ENCODE data around the gene PID1.

Gene PID1

DNA sequence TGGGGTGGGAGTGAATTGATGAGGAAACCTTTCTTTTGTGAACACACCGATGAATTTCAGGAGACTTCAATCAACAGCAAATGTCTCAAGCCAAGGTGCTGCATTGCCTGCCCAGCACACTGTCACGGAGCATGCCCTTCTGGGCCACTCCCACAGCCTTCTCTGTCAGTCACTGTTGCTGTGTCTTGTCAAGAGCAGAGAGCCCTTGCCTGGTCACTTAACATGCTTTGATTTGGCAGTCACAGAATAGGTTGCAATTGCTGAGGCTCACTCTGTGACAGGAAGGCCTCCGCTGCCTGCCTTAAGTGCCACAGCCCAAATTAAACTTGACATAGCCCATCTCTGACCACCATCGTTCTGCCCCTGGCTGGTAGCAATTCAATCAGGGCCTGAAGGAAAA, 225.4 kb downstream of the PID1 start:
- ATAC-seq = no peak
- H3K4me3 Mint-ChIP-seq = no peak overlapping the region
- no peaks in the 10 kb centered on the region for H3K9me3 Mint-ChIP-seq
- no peaks in the 10 kb centered on the region for H3K36me3 Mint-ChIP-seq
- no peaks in the 10 kb centered on the region for H3K27me3 Mint-ChIP-seq
- no peak overlapping the region for H3K27ac Mint-ChIP-seq
- no peaks in the 10 kb centered on the region for H3K4me1 Mint-ChIP-seq

DNA sequence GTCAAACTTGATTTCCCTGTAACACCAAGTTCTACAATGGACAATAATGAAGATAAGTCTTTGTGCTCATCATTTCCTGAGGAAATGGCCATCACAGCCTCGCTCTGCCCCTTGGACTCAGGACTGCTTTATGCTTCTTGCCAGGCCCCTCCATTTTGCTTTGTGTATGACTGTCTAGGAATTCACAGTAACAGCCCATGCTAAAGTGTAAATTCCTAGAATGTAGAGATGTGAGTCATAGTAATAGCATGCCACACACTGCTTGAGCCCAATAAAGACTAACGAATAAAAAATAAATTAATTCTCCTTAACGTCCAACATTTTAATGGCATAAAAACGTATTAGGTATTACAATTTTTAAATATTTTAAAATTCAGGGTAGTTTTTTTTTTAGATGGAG, 226.5 kb downstream of the PID1 start:
- no peaks in the 10 kb centered on the region for H3K27me3 Mint-ChIP-seq
- no peak overlapping the region for H3K4me3 Mint-ChIP-seq

DNA sequence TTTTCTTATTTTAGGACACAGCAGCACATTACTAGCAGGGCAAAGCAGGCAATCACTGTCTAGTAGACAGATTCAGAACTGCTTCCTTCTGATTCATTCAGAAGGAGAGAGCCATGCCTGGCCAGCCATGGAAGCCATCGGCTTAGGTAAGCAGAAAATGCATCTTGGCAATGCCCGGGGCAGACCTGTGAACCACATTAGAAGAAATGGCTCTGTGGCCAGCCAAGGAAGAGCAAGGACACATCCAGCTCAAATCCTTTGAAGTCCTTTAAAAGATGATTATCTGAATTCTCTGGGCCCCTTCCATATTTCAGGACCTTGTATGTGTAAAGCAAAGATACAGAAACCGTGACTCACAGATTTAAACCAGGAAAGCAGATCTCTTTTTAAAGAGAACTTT, 227.4 kb downstream of the PID1 start:
- no peak overlapping the region for H3K4me3 Mint-ChIP-seq
- no peaks in the 10 kb centered on the region for H3K9me3 Mint-ChIP-seq
- H3K27ac Mint-ChIP-seq = no peak overlapping the region
- H3K27me3 Mint-ChIP-seq = no peaks in the 10 kb centered on the region
- H3K4me1 Mint-ChIP-seq = no peaks in the 10 kb centered on the region
- no peaks in the 10 kb centered on the region for H3K36me3 Mint-ChIP-seq
- no peak for ATAC-seq

More for the DNA sequence above, 226.5 kb downstream of the PID1 start:
- no peaks in the 10 kb centered on the region for H3K4me1 Mint-ChIP-seq
- no peaks in the 10 kb centered on the region for H3K9me3 Mint-ChIP-seq
- no peaks in the 10 kb centered on the region for H3K36me3 Mint-ChIP-seq
- no peak overlapping the region for H3K27ac Mint-ChIP-seq
- no peak for ATAC-seq

DNA sequence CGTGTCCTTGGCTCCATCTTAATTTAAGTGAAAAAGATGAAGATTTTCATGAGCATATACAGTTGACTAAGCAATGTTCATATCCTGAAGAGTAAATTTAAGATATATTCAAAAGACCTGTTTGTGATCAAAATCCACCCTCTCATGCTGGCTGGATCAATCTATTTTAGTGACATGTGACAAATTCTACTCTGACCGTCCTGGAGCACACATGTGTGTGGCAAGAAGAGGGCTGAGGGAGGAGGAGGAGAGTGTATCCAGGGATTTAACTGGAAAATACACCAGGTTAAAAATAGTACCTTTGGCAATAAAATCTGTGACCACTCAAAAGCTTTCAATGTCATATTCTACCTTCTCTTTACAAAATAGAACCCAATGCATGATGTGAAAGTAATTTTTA, 228.7 kb downstream of the PID1 start:
- ATAC-seq = no peak
- Mint-ChIP-seq H3K36me3 (no peaks in the 10 kb centered on the region), H3K27ac (no peak overlapping the region), H3K9me3 (no peaks in the 10 kb centered on the region), H3K4me3 (no peak overlapping the region), H3K4me1 (no peaks in the 10 kb centered on the region), H3K27me3 (no peaks in the 10 kb centered on the region)

DNA sequence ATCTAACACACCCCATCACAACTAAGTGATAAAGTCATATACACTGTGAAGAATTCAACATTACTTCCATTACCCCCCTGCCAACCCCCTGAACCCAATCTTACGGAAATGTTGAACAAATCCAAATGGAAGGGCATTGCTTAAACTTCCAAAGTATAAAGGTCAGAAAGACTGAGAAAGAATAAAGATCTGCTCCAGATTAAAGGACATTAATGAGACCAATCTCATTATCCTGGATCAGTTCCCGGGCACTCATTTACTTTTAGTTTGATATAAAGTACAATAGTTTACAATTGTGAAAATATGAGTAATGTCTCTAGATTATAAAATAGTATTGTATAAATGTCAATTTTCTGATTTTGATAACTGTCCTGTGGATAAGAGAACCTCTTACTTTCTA, 229.4 kb downstream of the PID1 start:
- ATAC-seq = no peak
- Mint-ChIP-seq H3K9me3 (no peaks in the 10 kb centered on the region), H3K27ac (no peak overlapping the region), H3K27me3 (no peaks in the 10 kb centered on the region), H3K36me3 (no peaks in the 10 kb centered on the region), H3K4me1 (no peaks in the 10 kb centered on the region), H3K4me3 (no peak overlapping the region)

DNA sequence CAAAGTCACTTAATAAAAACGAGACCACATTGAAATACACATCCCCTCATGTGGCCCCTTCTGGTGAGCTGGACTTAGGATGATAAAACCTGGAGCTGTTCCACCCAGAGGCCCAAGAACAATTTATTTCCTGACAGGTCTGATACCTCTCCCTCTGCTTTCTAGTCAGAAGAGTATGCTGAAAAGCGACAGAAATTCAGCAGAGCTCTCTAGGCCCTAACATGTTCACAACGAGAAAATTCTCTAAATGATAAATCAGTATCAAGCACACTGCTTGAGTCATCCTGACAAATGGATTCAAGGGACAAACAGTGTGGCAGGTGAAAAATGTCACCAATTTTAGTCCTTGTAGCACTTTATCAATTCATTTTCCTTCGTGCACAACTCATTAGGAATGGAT, 233.5 kb downstream of the PID1 start:
- H3K27me3 Mint-ChIP-seq = no peaks in the 10 kb centered on the region
- ATAC-seq = no peak
- H3K9me3 Mint-ChIP-seq = no peaks in the 10 kb centered on the region
- no peaks in the 10 kb centered on the region for H3K4me1 Mint-ChIP-seq
- H3K4me3 Mint-ChIP-seq = no peak overlapping the region
- no peak overlapping the region for H3K27ac Mint-ChIP-seq
- H3K36me3 Mint-ChIP-seq = no peaks in the 10 kb centered on the region

DNA sequence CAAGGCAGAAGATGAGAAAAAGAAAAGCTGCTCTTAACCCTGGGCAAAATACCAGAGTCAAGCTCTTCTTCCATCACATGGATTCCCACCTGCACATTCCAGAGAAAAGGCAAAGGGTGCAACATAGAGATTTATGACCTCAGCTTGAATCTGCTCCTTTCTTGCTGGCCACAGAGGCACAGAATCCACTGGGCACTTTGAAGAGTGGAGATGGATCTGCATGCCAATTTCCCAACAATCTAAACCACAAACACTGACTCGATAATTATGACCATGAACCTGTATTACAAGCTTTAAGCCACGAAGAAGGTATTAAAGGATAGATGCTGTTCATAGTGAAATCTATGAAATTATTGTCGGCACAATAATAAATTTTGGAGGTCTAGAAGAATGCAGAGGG, 237.3 kb downstream of the PID1 start:
- Mint-ChIP-seq H3K4me3 (no peak overlapping the region), H3K27me3 (no peaks in the 10 kb centered on the region), H3K9me3 (peaks cover 2% of the 10 kb centered on the region), H3K4me1 (no peaks in the 10 kb centered on the region), H3K27ac (no peak overlapping the region), H3K36me3 (no peaks in the 10 kb centered on the region)
- no peak for ATAC-seq

DNA sequence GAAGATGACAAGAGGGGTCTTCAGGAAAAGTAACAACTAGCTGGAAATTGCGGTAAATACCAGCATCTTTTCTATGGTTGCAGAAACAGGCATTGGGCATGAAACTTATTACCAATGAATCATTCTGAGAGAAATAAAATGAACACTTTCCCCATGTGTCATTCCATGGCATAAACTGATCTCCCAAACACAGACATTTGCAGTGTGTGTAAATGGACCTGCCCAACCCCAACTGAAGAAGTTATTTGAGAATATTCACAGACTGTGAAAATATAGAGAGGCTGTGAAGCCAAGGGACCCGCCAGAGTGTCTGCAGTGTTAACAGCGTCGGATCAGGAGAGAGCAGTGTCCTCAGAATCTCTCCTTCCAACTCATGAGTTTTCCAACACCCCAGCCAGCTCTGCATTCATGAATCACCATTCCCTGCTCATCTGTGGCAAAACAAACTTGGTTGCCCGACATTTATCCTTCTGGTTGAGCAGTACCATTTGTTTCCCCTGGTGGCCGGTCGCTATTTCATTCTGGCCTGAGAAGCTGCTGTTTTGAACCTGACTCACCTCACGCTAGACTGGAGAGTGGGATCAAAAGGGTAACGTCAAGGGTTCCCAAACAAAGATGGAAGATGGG, 238.4 kb downstream of the PID1 start:
- no peak overlapping the region for H3K27ac Mint-ChIP-seq
- H3K36me3 Mint-ChIP-seq = no peaks in the 10 kb centered on the region
- no peak overlapping the region for H3K4me3 Mint-ChIP-seq
- peaks cover 4% of the 10 kb centered on the region for H3K9me3 Mint-ChIP-seq
- ATAC-seq = no peak
- no peaks in the 10 kb centered on the region for H3K27me3 Mint-ChIP-seq
- H3K4me1 Mint-ChIP-seq = no peaks in the 10 kb centered on the region

DNA sequence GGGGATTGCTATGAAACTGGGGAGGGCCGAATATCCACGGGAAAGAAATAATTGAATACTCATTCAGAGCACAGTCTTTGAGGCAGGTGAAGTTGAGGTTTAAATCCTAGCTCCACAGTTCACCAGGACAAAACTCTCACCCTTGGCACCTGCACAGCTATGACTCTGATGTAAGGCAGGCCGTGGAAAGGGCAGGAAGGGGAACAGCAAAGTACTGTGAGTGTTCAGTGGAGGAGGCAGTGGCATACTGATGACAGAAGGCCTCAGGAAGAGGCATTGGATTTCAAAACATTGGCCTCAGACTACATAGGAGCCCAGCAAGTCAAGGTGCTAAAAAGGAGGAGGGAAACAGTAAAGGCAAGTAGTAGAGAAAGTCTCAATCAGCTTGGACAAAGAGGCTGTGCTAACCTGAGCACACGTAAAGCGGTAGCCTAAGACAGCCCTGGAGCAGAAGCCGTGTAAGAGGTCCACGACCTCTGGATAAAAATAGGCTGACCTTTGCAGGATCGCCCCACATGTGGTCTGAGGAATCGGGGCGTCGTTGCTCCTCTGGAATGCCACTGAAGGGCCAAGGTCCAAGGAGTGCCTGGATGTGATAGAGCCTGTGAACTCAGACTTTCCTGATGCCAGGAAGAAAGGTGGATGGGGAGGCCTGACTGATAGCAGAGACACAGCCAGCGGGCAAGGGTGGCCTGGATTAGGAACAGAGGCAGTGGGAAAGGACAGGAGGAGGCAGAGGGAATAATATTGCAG, 243.6 kb downstream of the PID1 start:
- Mint-ChIP-seq H3K9me3 (peaks cover 9% of the 10 kb centered on the region), H3K4me3 (no peak overlapping the region), H3K4me1 (no peaks in the 10 kb centered on the region), H3K36me3 (no peaks in the 10 kb centered on the region), H3K27ac (no peak overlapping the region), H3K27me3 (no peaks in the 10 kb centered on the region)
- ATAC-seq = no peak

DNA sequence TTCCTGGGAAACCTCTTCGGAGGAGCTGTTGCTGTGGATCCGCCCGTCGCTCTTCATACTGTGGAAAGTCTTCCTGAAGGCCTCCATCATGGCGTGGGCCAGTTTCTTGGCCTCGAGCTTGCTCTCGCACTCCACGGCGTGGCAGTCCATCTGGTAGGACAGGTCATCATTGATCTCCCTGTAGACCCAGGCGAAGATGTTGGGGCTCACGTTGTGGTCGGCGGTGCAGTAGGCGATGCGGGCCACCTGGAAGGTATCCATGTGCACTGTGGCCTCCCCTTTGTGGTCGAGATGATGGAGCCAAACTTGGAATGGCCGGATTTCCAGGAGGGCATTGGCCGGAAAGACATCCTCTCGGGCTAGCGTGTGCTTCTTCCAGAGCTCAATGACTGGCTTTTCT, 245.4 kb downstream of the PID1 start:
- H3K9me3 Mint-ChIP-seq = peaks cover 7% of the 10 kb centered on the region
- H3K36me3 Mint-ChIP-seq = no peaks in the 10 kb centered on the region
- no peak overlapping the region for H3K27ac Mint-ChIP-seq
- no peak overlapping the region for H3K4me3 Mint-ChIP-seq
- H3K4me1 Mint-ChIP-seq = no peaks in the 10 kb centered on the region
- ATAC-seq = no peak
- no peaks in the 10 kb centered on the region for H3K27me3 Mint-ChIP-seq

DNA sequence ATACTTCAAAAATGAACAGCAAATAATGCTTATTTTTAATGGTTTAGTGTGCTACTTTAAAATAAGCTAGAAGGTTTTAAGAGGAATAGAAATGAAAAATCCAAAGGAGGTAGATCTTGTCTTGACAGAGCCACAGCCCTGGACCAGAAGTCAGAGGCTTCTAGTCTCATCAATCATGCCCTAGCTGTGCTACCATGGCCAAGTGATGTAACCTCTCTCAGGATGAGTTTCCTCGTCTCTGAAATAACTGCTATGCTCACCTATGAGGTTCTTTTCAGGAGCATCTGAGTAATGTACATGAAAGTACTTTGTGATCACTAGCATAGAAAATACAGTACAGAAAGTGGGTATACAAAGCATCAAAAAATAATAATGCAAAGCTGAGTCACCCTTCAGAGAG, 248.4 kb downstream of the PID1 start:
- Mint-ChIP-seq H3K4me1 (no peaks in the 10 kb centered on the region), H3K9me3 (peaks cover 5% of the 10 kb centered on the region), H3K27ac (no peak overlapping the region), H3K36me3 (no peaks in the 10 kb centered on the region), H3K4me3 (no peak overlapping the region), H3K27me3 (no peaks in the 10 kb centered on the region)
- no peak for ATAC-seq

DNA sequence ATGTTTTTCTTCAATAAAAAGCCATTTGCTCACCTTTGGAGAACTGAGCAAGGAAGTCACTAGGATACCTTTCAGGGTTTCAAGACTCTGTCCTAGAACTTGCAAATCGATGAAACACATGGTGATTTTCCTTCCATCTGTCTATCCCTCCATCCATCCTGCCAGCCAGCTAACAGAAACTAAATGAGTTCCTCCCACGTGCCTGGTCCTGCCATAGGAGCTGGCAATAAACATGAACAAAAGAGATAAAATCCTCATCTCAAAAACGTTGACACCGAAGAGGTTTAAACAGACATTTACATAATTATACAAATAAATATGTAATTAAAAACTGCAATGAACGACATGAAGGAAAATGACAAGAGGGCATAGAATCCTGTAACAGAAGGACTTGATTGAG, 249.0 kb downstream of the PID1 start:
- no peak for ATAC-seq
- peaks cover 3% of the 10 kb centered on the region for H3K9me3 Mint-ChIP-seq
- no peak overlapping the region for H3K27ac Mint-ChIP-seq
- no peaks in the 10 kb centered on the region for H3K27me3 Mint-ChIP-seq
- no peaks in the 10 kb centered on the region for H3K4me1 Mint-ChIP-seq
- no peaks in the 10 kb centered on the region for H3K36me3 Mint-ChIP-seq
- H3K4me3 Mint-ChIP-seq = no peak overlapping the region

DNA sequence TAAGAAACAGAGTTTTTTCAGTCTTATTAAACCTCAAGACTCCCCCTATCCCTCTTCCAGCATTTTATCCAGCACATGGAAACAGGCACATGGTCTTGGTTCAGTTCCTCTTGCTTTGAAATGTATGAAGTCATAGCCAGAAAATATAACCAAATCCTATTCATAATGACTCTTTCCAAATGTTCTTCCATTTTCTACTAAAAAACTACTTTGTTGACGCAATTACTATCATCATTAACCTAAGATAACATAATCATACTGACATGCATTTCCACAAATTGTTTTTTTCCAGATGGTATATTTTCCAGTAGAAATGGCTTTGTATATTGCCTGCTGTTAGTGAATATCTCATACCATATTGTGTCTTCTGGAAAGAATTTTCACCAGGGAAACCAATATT, 261.3 kb downstream of the PID1 start:
- peaks cover 3% of the 10 kb centered on the region for H3K9me3 Mint-ChIP-seq
- no peak overlapping the region for H3K4me3 Mint-ChIP-seq
- no peaks in the 10 kb centered on the region for H3K36me3 Mint-ChIP-seq
- no peaks in the 10 kb centered on the region for H3K4me1 Mint-ChIP-seq
- ATAC-seq = no peak
- H3K27ac Mint-ChIP-seq = no peak overlapping the region
- no peaks in the 10 kb centered on the region for H3K27me3 Mint-ChIP-seq

DNA sequence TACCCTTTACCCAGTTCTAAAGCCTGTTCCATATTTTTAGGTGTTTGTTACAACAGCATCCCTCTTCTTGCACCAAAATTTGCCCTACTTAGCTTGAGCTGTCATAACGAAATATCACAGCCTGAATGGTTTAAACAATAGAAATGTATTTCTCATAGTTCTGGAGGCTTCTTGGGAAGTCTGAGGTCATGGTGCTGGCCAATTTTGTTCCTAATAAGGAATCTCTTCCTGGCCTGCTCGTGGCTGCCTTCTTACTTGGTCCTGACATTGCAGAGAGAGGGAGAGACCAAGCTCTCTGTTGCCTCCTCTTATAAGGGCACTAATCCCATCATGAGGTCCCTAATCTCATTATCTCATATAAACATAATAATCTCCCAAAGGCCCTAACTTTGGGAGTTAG, 267.8 kb downstream of the PID1 start:
- Mint-ChIP-seq H3K4me1 (no peaks in the 10 kb centered on the region), H3K36me3 (no peaks in the 10 kb centered on the region), H3K9me3 (peaks cover 18% of the 10 kb centered on the region), H3K4me3 (no peak overlapping the region), H3K27ac (no peak overlapping the region), H3K27me3 (no peaks in the 10 kb centered on the region)
- ATAC-seq = no peak

DNA sequence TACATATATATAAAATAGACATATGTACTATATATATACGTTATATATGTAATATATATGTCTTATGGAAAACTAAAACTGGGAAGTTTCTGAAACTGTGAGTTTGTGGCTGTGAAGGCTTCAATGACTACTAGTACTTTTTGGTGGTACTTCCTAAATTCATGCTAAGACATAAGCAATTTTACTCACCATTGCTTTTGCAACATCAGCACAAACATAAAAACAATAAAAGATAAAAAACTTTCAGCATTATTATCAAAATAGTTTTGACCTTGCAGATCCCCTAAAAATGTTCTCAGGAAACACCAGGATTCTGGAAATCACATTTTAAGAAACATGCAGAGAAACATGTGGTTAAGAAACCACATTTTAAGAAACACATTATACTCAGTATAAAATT, 269.9 kb downstream of the PID1 start:
- no peak overlapping the region for H3K27ac Mint-ChIP-seq
- H3K36me3 Mint-ChIP-seq = no peaks in the 10 kb centered on the region
- no peak for ATAC-seq

DNA sequence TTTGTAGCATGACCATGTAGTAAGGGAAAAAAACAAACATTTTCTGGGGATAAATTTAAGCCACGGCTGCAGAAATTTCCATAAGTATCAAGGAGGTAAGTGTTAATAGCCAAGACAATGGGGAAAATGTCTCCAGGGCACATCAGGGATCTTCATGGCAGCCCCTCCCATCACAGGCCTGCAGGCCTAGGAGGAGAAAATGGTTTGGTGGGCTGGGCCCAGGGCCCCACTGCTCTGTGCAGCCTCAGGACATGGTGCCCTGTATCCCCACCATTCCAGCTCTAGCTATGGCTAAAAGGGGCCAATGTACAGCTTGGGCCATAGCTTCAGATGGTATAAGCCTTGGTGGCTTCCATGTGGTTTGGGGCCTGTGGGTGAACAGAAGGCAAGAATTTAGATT, 271.8 kb downstream of the PID1 start:
- Mint-ChIP-seq H3K4me3 (no peak overlapping the region), H3K36me3 (no peaks in the 10 kb centered on the region), H3K27ac (no peak overlapping the region), H3K27me3 (no peaks in the 10 kb centered on the region), H3K9me3 (peaks cover 21% of the 10 kb centered on the region), H3K4me1 (no peaks in the 10 kb centered on the region)
- ATAC-seq = no peak

More for the DNA sequence above, 269.9 kb downstream of the PID1 start:
- Mint-ChIP-seq H3K9me3 (peaks cover 21% of the 10 kb centered on the region), H3K27me3 (no peaks in the 10 kb centered on the region), H3K4me3 (no peak overlapping the region), H3K4me1 (no peaks in the 10 kb centered on the region)
